ENCODE data around the gene MYLK2.

DNA sequence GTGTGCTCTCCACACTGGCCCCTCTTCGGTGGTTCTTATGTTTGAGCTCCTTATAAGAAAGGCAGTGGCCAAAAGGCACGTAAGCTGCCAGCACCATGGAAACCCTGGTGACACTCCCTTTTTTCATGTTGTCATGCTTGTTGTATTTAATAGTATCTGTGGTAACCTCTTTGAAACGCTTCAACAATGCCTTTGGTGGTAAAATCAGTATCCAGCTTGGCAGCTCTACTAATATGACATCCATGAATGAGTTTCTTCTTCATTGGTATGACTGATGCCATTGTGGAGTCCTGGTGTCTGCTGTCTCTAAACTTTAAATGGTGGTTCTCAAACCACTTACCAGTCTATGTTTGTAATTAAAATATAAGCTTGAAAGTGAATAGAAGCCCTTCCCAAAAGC lies 10.7 kb upstream of the MYLK2 start:
- TF ChIP-seq, protein P1, sequence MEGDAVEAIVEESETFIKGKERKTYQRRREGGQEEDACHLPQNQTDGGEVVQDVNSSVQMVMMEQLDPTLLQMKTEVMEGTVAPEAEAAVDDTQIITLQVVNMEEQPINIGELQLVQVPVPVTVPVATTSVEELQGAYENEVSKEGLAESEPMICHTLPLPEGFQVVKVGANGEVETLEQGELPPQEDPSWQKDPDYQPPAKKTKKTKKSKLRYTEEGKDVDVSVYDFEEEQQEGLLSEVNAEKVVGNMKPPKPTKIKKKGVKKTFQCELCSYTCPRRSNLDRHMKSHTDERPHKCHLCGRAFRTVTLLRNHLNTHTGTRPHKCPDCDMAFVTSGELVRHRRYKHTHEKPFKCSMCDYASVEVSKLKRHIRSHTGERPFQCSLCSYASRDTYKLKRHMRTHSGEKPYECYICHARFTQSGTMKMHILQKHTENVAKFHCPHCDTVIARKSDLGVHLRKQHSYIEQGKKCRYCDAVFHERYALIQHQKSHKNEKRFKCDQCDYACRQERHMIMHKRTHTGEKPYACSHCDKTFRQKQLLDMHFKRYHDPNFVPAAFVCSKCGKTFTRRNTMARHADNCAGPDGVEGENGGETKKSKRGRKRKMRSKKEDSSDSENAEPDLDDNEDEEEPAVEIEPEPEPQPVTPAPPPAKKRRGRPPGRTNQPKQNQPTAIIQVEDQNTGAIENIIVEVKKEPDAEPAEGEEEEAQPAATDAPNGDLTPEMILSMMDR (IDR thresholded peaks at IDR 0.05): no peak
- TF ChIP-seq POLR2A (IDR thresholded peaks at IDR 0.05): no peak

Data from adrenal gland (tissue), 5 donors.